Mammary epithelial cell (primary cell): Measurements from ENCODE around the gene RCBTB2.

Source experiments
- EZH2 ChIP-seq: IDR thresholded peaks from 2 replicates; pipeline ENCODE4 v1.6.1; 2012; ENCODE audit warnings: low read length, inconsistent platforms, borderline replicate concordance
- TF ChIP-seq, protein P1 (sequence below), 2 donors: IDR thresholded peaks in 1 of 2; conservative IDR thresholded peaks in 1 of 2; 2 replicates each; pipeline ENCODE4 v1.5.1; 2011 to 2012; ENCODE audit warnings: inconsistent platforms in 2 of 2, low read length in 2 of 2, mild to moderate bottlenecking in 2 of 2, control low read depth in 1 of 2, low read depth in 1 of 2; ENCODE audit not compliant: insufficient read depth in 1 of 2; ENCODE audit errors: extremely low read depth in 1 of 2

DNA sequence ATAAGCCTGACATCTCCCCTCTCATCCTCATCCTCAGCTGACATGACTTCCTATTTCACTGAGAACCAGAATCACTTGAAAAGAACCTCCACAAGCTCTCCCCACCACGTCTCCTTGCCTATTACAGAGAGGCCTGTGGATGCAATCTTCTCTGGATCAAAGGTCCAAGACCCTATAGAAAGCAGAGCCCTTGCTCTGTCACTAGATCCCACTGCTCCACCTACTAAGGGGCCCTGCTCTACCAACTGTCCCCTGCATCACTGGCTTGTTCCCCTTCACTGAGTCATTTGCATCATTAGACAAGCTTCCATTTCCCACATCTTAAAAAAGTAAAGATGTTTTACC is 40.8 kb downstream of the RCBTB2 start:
- TF ChIP-seq, protein P1, sequence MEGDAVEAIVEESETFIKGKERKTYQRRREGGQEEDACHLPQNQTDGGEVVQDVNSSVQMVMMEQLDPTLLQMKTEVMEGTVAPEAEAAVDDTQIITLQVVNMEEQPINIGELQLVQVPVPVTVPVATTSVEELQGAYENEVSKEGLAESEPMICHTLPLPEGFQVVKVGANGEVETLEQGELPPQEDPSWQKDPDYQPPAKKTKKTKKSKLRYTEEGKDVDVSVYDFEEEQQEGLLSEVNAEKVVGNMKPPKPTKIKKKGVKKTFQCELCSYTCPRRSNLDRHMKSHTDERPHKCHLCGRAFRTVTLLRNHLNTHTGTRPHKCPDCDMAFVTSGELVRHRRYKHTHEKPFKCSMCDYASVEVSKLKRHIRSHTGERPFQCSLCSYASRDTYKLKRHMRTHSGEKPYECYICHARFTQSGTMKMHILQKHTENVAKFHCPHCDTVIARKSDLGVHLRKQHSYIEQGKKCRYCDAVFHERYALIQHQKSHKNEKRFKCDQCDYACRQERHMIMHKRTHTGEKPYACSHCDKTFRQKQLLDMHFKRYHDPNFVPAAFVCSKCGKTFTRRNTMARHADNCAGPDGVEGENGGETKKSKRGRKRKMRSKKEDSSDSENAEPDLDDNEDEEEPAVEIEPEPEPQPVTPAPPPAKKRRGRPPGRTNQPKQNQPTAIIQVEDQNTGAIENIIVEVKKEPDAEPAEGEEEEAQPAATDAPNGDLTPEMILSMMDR (conservative IDR thresholded peaks at IDR 0.05 in 1 of 2, IDR thresholded peaks at IDR 0.05 in 1 of 2; ENCODE audit: extremely low read depth in 1 of 2, insufficient read depth in 1 of 2, low read depth in 1 of 2, low read length in 2 of 2): no peak
- no peak for TF ChIP-seq EZH2
